Activated CD4-positive, alpha-beta T cell treated with anti-CD3 and anti-CD28 coated beads for 48 hours (primary cell): Measurements from ENCODE around the gene NEXMIF.
"Not testable (repeated sequence)": the region's sequence is repeated elsewhere in the genome, so short reads cannot be mapped to it uniquely, and the experiment has no call there.

Source experiments
- DNase-seq: peaks from one replicate; pipeline ENCODE4 v3.0.0-alpha.2; 2020

NEXMIF gene

DNA sequence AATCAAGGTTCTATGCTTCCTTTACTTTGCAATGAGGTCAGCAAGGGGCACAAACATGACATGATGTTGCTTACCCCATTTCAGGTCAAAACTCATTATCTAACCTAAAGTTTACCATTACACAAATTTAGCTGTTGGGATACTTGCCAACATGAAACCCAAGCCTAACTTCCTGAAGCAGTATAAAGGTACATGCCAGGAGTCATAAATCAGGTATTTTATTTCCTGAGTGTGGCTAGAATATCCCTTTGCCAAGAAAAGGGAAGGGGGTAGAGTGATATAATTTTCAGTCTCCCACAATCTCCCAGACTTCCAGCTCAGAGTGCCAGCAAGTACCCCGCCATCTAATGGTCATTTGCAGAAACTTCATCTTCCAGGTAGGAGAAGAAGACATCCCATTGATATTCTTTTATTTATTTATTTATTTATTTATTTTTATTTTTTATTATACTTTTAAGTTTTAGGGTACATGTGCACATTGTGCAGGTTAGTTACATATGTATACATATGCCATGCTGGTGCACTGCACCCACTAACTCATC is 136.6 kb downstream of the NEXMIF start:
- DNase-seq: no peak

DNA sequence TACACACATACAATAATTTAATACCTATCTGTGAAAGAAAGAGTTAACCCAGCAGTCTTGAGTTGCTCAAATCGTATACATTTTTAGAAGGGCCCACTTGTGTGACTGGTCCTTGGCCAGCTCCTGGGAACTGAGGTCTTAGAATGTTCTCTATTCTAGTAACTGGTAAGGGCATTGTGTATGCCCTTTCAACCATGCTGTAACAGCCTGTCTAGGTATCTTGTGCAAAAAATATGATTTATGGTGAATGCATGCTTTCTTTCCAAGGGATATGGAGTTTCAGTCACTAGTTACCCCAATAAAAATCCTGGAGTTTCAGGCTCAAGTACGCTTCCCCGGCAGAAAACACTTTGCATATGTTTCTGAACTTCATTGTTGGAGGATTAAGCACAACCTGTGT is 140.6 kb downstream of the NEXMIF start:
- DNase-seq: no peak

DNA sequence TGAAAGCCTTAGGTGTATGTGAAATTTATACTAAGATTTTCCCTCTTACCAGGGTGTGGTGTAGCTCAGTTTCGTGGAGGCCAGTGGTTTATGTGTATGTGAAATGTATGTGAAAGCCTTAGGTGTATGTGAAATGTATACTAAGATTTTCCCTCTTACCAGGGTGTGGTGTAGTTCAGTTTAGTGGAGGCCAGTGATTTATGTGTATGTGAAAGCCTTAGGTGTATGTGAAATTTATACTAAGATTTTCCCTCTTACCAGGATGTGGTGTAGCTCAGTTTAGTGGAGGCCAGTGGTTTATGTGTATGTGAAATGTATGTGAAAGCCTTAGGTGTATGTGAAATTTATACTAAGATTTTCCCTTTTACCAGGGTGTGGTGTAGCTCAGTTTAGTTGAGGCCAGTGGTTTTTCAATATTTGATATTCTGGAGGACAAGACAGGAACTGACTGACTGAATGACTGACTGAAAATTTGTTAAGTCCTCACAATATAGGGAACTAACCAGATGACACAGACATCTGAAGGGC is 143.7 kb downstream of the NEXMIF start:
- DNase-seq: no peak

DNA sequence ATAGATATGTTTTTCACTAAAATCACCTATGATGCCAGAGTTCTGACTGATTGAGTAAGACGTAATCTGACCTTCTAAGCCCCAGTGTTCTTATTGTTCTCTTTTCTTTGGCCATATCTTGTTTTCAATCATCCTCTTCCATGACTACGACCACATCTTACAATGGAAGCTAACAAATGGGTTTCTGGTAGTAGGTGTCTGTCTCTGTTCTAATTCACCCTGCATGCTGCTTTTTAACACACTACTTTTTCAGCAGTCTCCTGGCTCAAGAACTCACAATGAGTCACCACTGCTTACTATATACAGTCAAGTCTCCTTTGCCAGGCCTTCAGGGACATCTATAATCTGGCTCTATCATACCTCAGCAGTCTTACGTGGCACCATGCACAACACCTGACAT is 146.1 kb downstream of the NEXMIF start:
- no peak for DNase-seq

DNA sequence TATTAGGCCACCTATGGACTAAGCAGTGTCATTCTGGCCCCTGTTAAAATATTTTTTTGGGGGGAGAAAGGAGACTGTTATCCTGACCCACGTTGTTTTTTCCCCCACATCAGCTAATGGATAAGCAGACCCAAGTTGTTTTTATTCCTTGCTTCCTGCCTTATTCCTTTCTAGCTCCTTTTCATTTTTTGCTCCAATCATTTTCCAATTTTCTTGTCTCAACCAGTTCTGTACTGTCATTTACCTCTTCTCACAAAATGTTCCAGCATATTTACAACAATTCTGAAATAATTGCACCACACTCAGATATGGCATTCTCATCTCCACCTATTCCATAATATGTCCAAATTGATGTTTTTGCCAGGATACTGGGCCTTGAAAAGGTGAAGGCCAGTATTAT is 150.3 kb downstream of the NEXMIF start:
- no peak for DNase-seq

DNA sequence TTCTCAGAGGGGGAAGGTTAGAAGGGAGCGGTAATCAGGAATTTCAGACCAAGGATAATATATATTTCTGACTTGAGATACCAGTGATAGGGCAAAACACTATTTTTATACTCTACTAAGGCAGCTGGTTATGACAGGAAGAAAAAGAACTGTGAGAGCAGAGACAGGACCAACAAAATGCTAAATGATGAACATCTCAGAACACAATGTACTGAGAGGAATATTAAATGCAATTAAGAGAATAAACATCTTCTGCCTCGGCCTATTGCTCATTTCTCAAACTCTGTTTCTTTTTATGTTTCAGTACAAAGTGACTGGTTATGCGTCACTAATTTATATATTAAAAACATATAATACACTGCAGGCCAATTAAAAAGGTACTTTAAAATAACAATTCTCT is 188.8 kb downstream of the NEXMIF start:
- no peak for DNase-seq

DNA sequence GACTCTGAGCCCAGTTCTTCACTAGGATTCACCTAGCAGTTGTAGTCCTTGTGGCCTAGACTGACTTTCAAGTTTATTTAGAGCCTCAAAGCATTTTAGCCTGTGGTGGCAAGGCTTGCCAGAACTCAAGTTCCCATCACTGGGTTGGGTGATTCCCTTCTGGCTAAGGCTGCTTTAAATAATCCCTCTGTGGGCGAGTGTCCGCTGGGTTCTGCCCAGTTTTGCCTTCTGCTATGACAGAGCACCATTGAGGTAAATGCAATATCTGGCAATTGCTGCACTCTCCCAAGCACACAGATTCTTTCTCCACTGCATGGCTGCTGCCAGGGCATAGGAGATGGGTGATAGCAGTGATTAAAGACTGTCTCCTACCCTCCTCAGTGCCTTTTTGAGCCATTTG is 220.0 kb downstream of the NEXMIF start:
- DNase-seq: no peak

DNA sequence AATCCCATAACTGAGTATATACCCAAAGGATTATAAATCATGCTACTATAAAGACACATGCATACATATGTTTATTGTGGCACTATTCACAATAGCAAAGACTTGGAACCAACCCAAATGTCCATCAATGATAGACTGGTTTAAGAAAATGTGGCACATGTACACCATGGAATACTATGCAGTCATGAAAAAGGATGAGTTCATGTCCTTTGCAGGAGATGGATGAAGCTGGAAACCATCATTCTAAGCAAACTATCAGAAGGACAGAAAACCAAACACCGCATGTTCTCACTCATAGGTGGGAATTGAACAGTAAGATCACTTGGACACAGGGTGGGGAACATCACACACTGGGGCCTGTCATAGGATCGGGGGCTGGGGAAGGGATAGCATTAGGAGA is 223.9 kb downstream of the NEXMIF start:
- not testable (repeated sequence) for DNase-seq

DNA sequence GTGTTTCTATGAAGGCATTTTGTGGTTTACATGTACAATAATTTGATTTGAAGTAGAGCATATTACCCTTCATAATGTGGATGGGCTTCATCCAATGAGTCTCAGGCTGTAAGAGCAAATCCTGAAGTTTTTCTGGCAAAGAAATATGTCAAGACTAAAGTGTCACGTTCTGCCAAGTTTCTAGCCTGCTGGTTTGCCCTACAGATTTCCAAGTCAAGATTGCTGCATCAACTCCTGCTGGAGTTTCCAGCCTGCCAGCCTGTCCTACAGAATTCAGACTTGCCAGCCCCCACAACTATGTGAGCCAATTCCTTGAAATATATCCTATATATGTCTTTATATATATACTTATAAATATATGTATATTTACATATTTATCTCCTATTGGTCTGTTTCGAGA is 240.8 kb downstream of the NEXMIF start:
- no peak for DNase-seq
